Testis (tissue), 2 donors: ENCODE results near the gene AP3M1.

Experiments
- CTCF ChIP-seq, 3 experiments: fragments of 450-650 bp in 2 of 3; fragments of 200-600 bp in 1 of 3; sonication (generic) in 1 of 3; IDR thresholded peaks; one replicate each; pipeline ENCODE4 v1.5.1; 2016 to 2019; ENCODE audit warnings: antibody characterized with exemption in 3 of 3, mild to moderate bottlenecking in 2 of 3, moderate library complexity in 1 of 3
- POLR2A ChIP-seq: fragments of 450-650 bp; IDR thresholded peaks from one replicate; pipeline ENCODE4 v1.6.1; 2017; ENCODE audit warnings: antibody characterized with exemption, mild to moderate bottlenecking, moderate library complexity

- TF ChIP-seq POLR2A (no peak), CTCF (IDR thresholded peaks at IDR 0.05) (peak; percentile 40 to 68 (median 61))
These were observed 69.3 kb downstream of the AP3M1 start for GRCh38 chr10:74081192-74081803.
